IMR-90 (cell line): ENCODE results near the gene MCF2L. TPM values are rescaled to one million over a fixed set of nuclear protein-coding genes. Genes with fewer than 3 reads are reported as not detected.

Source experiments
- ATAC-seq: fragments of 200-7000 bp; cut with Tn5 transposase; 2 replicates; pipeline ENCODE4 v1.9.1; 2020; ENCODE audit warnings: low read depth, mild to moderate bottlenecking, moderate library complexity
- BruUV-seq: library from RNA; stranded (reverse); fragments of 400-500 nt; replicated peaks from 2 replicates; lab custom pipeline; 2021; lab: Mats Ljungman, UMichigan
- CTCF ChIA-PET: fragments of 300-600 bp; formaldehyde crosslinking; extraction: SDS; loops from one replicate; lab custom pipeline; 2021; ENCODE audit warnings: antibody characterized with exemption; lab: Yijun Ruan, JAX
- POLR2A ChIA-PET: fragments of 300-600 bp; sonication (Branson Sonifier 250); formaldehyde crosslinking; loops from one replicate; lab custom pipeline; 2022; ENCODE audit warnings: antibody characterized with exemption; ENCODE audit not compliant: unreplicated experiment; lab: Charles Lee
- DNase-seq: peaks from one replicate; pipeline ENCODE4 v3.0.0; 2013
- H2AFZ ChIP-seq: replicated peaks from 2 replicates; pipeline ENCODE3; 2013; ENCODE audit warnings: low read length, mild to moderate bottlenecking; ENCODE audit not compliant: poor library complexity
- H2AK5ac ChIP-seq: 2 replicates; pipeline ENCODE4 v1.6.1; 2013; ENCODE audit warnings: low read depth, low read length, inconsistent platforms
- H2AK9ac ChIP-seq: replicated peaks from 2 replicates; pipeline ENCODE3; 2013; ENCODE audit warnings: mild to moderate bottlenecking, low read depth, low read length, moderate library complexity; ENCODE audit not compliant: poor library complexity
- H2BK120ac ChIP-seq: 2 replicates; pipeline ENCODE4 v1.6.1; 2013; ENCODE audit warnings: low read depth, low read length, inconsistent platforms
- H2BK15ac ChIP-seq: 3 replicates; pipeline ENCODE4 v1.6.1; 2013; ENCODE audit warnings: low read depth, low read length, inconsistent platforms
- H2BK20ac ChIP-seq: 2 replicates; pipeline ENCODE4 v1.6.1; 2013; ENCODE audit warnings: low read depth, mild to moderate bottlenecking, inconsistent platforms, low read length, moderate library complexity
- H2BK5ac ChIP-seq: 2 replicates; pipeline ENCODE4 v1.6.1; 2013; ENCODE audit warnings: mild to moderate bottlenecking, low read depth, low read length, inconsistent platforms; ENCODE audit not compliant: poor library complexity, severe bottlenecking
- H3K14ac ChIP-seq: replicated peaks from 2 replicates; pipeline ENCODE4 v1.6.1; 2013; ENCODE audit warnings: low read depth, low read length, inconsistent platforms
- H3K18ac ChIP-seq: 2 replicates; pipeline ENCODE4 v1.6.1; 2013; ENCODE audit warnings: low read depth, low read length, control low read depth
- H3K23ac ChIP-seq: 2 replicates; pipeline ENCODE4 v1.6.1; 2013; ENCODE audit warnings: low read depth, low read length, inconsistent platforms
- H3K27ac ChIP-seq: 2 replicates; pipeline ENCODE4 v1.5.1; 2013; ENCODE audit warnings: mild to moderate bottlenecking, control low read depth, low read length; ENCODE audit not compliant: insufficient read depth
- H3K27me3 ChIP-seq: 2 replicates; pipeline ENCODE4 v1.6.1; 2013; ENCODE audit warnings: low read length; ENCODE audit not compliant: control insufficient read depth, insufficient read depth
- H3K36me3 ChIP-seq: 2 replicates; pipeline ENCODE4 v1.6.1; 2013; ENCODE audit warnings: low read length, mixed read lengths; ENCODE audit not compliant: control insufficient read depth, insufficient read depth
- H3K4ac ChIP-seq: 2 replicates; pipeline ENCODE4 v1.6.1; 2013; ENCODE audit warnings: low read depth, low read length, inconsistent platforms
- H3K4me1 ChIP-seq: 2 replicates; pipeline ENCODE4 v1.6.1; 2013; ENCODE audit warnings: low read length, mixed read lengths; ENCODE audit not compliant: control insufficient read depth, insufficient read depth
- H3K4me2 ChIP-seq: 2 replicates; pipeline ENCODE4 v1.6.1; 2013; ENCODE audit warnings: low read depth, mild to moderate bottlenecking, control low read depth, low read length, moderate library complexity
- H3K4me3 ChIP-seq: 2 replicates; pipeline ENCODE4 v1.5.1; 2013; ENCODE audit warnings: low read depth, mild to moderate bottlenecking, control low read depth, low read length, moderate library complexity; ENCODE audit not compliant: insufficient read depth
- H3K56ac ChIP-seq: 2 replicates; pipeline ENCODE4 v1.6.1; 2013; ENCODE audit warnings: low read length, inconsistent platforms; ENCODE audit not compliant: insufficient read depth; ENCODE audit errors: extremely low read depth
- H3K79me1 ChIP-seq, 2 experiments: 2 replicates each; pipeline ENCODE4 v1.6.1; 2013; ENCODE audit warnings: low read length in 2 of 2, inconsistent platforms in 1 of 2, low read depth in 1 of 2
- H3K9ac ChIP-seq: 2 replicates; pipeline ENCODE4 v1.6.1; 2013; ENCODE audit warnings: low read depth, low read length, control low read depth
- H3K9me1 ChIP-seq: 2 replicates; pipeline ENCODE4 v1.6.1; 2013; ENCODE audit warnings: low read length, inconsistent platforms; ENCODE audit not compliant: insufficient read depth
- H3K9me3 ChIP-seq: 2 replicates; pipeline ENCODE4 v1.6.1; 2013; ENCODE audit warnings: low read length; ENCODE audit not compliant: control insufficient read depth, insufficient read depth
- H4K20me1 ChIP-seq: 2 replicates; pipeline ENCODE4 v1.6.1; 2013; ENCODE audit warnings: low read length, inconsistent platforms; ENCODE audit not compliant: insufficient read depth
- H4K5ac ChIP-seq: 2 replicates; pipeline ENCODE4 v1.6.1; 2013; ENCODE audit warnings: mild to moderate bottlenecking, low read depth, low read length, control low read depth
- H4K8ac ChIP-seq, 2 experiments: 2 replicates each; pipeline ENCODE4 v1.6.1; 2013; ENCODE audit warnings: low read depth in 2 of 2, low read length in 2 of 2, control low read depth in 1 of 2, inconsistent platforms in 1 of 2
- H4K91ac ChIP-seq: 2 replicates; pipeline ENCODE4 v1.6.1; 2013; ENCODE audit warnings: low read depth, low read length, inconsistent platforms; ENCODE audit not compliant: insufficient read depth
- BHLHE40 ChIP-seq: fragments of 150-350 bp; IDR thresholded peaks from 2 replicates; pipeline ENCODE4 v1.6.1; 2016; ENCODE audit warnings: mild to moderate bottlenecking, low read depth, low read length
- ELK1 ChIP-seq: fragments of 150-350 bp; IDR thresholded peaks from 2 replicates; pipeline ENCODE4 v1.6.1; 2016; ENCODE audit warnings: low read depth, mild to moderate bottlenecking, low read length, moderate library complexity, borderline replicate concordance
- FOS ChIP-seq: fragments of 150-350 bp; IDR thresholded peaks from 2 replicates; pipeline ENCODE4 v1.6.1; 2016; ENCODE audit warnings: low read depth, low read length
- MAFK ChIP-seq: IDR thresholded peaks from 2 replicates; pipeline ENCODE4 v1.6.1; 2012; ENCODE audit warnings: low read depth, low read length, improper control_type of control experiment
- MAZ ChIP-seq: IDR thresholded peaks from 2 replicates; pipeline ENCODE4 v1.6.1; 2012; ENCODE audit warnings: low read depth, mild to moderate bottlenecking, low read length, improper control_type of control experiment, moderate library complexity, borderline replicate concordance
- NFE2L2 ChIP-seq: fragments of 150-350 bp; IDR thresholded peaks from 2 replicates; pipeline ENCODE4 v1.6.1; 2016; ENCODE audit warnings: low read depth, mild to moderate bottlenecking, low read length
- POLR2A ChIP-seq: IDR thresholded peaks from 2 replicates; pipeline ENCODE4 v1.6.1; 2012; ENCODE audit warnings: mild to moderate bottlenecking, low read depth, low read length
- SMC3 ChIP-seq: fragments of 150-350 bp; IDR thresholded peaks from 2 replicates; pipeline ENCODE4 v1.6.1; 2016; ENCODE audit warnings: low read depth, mild to moderate bottlenecking, antibody characterized with exemption, low read length, moderate library complexity
- WGBS, 2 experiments: methylation state at CpG; one replicate each; pipeline versions ENCODE4 v1.1.5 to v1.1.7; 2013; ENCODE audit warnings: missing lambda C conversion rate in 2 of 2; ENCODE audit not compliant: insufficient read length in 1 of 2; ENCODE audit errors: extremely low coverage in 2 of 2; 5-methylcytosine and 5-hydroxymethylcytosine counted together
- dilution Hi-C: fragments of 300-500 bp; cut with HindIII; formaldehyde crosslinking; loops from one replicate; pipeline ENCODE4 v1.14.3; 2018; ENCODE audit warnings: low sequenced_read_pairs; ENCODE audit not compliant: unreplicated experiment
- in situ Hi-C: fragments of 300-500 bp; cut with MboI; formaldehyde crosslinking; loops from 3 replicates; pipeline ENCODE4 v1.14.3; 2019; ENCODE audit warnings: low sequenced_read_pairs, inconsistent platforms, mixed read lengths
- intact Hi-C: fragments of 100-400 bp; cut with micrococcal nuclease; formaldehyde crosslinking; loops from 2 replicates; pipeline ENCODE4 v1.10.0; 2022
- polyA plus RNA-seq, 3 experiments: library from polyadenylated mRNA; depleted of rRNA; stranded (reverse); fragments of >200 nt; gene quantifications; 2 replicates each; pipeline ENCODE4 v1.2.3, GENCODE V29; 2012; ENCODE audit warnings: low replicate concordance in 1 of 3
- total RNA-seq: library from RNA; depleted of rRNA; stranded (reverse); fragments of >200 nt; gene quantifications from 2 replicates; pipeline ENCODE4 v1.2.3, GENCODE V29; 2012
- TF ChIP-seq, protein P1 (sequence below): fragments of 150-350 bp; IDR thresholded peaks from 2 replicates; pipeline ENCODE4 v1.6.1; 2017; ENCODE audit warnings: mild to moderate bottlenecking, antibody characterized with exemption, low read length, low read depth

The MCF2L gene
- total and polyA plus RNA-seq, 2 of the 4 experiments (the other 2 are of a cell fraction) = 0.18 TPM; not detected in 1

DNA sequence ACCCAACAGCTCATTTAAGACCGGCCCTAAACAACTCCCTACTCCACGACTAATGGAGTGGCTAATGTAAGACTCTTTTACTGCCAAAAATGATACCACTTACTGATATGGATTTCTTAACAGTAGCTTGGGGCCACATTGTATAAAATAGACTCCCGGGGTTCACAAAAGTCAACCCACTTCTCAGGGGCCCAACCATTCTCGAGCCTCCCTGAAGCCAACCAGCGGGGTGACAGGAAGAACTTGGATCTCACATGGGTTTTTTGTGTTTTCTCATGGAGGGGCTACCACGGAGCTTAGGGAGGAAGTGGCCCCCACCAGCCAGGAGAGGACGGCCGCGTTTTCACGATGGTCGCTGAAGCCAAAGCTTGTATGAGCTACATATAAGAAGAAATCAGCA lies 8.1 kb downstream of the MCF2L start:
- no peak overlapping the region for H3K56ac ChIP-seq
- H3K9me3 ChIP-seq = no peaks in the 10 kb centered on the region
- H3K4me3 ChIP-seq = no peak overlapping the region
- no peak overlapping the region for H4K5ac ChIP-seq
- H2BK20ac ChIP-seq = no peak overlapping the region
- no peak overlapping the region for H2BK15ac ChIP-seq
- H3K18ac ChIP-seq = no peak overlapping the region
- H3K23ac ChIP-seq = no peak overlapping the region
- BruUV-seq = no TSS peak
- peaks cover 50% of the 10 kb centered on the region for H3K27me3 ChIP-seq
- H4K91ac ChIP-seq = no peak overlapping the region
- H3K79me1 ChIP-seq = no peaks in the 10 kb centered on the region
- H3K4me1 ChIP-seq = no peaks in the 10 kb centered on the region
- 33% methylated on average over 1 of the region's 11 CpGs; no CpG with 5 or more reads in 1 of the 2 experiments for WGBS, 2 experiments
- ChIA-PET POLR2A (no interaction called here), CTCF (no interaction called here)
- intact Hi-C loops (no loop called here), dilution Hi-C loops (no loop called here), in situ Hi-C loops (no loop called here)
- H2BK120ac ChIP-seq = no peak overlapping the region
- no peaks in the 10 kb centered on the region for H3K36me3 ChIP-seq
- H3K27ac ChIP-seq = no peak overlapping the region
- H2AK5ac ChIP-seq = no peak overlapping the region
- no peak for TF ChIP-seq MAFK
- no peak for TF ChIP-seq POLR2A
- TF ChIP-seq NFE2L2 = no peak
- no peak for TF ChIP-seq FOS
- no peak for TF ChIP-seq SMC3
- no peak for TF ChIP-seq BHLHE40
- TF ChIP-seq ELK1 = no peak
- TF ChIP-seq MAZ = no peak
- TF ChIP-seq, protein P1, sequence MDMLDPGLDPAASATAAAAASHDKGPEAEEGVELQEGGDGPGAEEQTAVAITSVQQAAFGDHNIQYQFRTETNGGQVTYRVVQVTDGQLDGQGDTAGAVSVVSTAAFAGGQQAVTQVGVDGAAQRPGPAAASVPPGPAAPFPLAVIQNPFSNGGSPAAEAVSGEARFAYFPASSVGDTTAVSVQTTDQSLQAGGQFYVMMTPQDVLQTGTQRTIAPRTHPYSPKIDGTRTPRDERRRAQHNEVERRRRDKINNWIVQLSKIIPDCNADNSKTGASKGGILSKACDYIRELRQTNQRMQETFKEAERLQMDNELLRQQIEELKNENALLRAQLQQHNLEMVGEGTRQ = no peak
- no peak overlapping the region for H3K9ac ChIP-seq
- no peaks in the 10 kb centered on the region for H4K20me1 ChIP-seq
- no peak overlapping the region for H2AK9ac ChIP-seq
- H3K4ac ChIP-seq = no peak overlapping the region
- DNase-seq (no peak), ATAC-seq (no peak)
- H3K9me1 ChIP-seq = no peaks in the 10 kb centered on the region
- H2AFZ ChIP-seq = no peak overlapping the region
- no peak overlapping the region for H3K14ac ChIP-seq
- no peak overlapping the region for H4K8ac ChIP-seq
- no peak overlapping the region for H2BK5ac ChIP-seq
- no peak overlapping the region for H3K4me2 ChIP-seq
